ENCODE data around the gene RSPH3.

GRCh38 chr6:158963020-158963808, 36.8 kb downstream of the RSPH3 start:
- TF ChIP-seq CTCF (IDR thresholded peaks at IDR 0.05) = no peak
- no peak for TF ChIP-seq POLR2A (IDR thresholded peaks at IDR 0.05)
